Measurements from ENCODE around the gene NDST1.

The NDST1 gene

GRCh38 chr5:150505816-150506215 lies 2.1 kb upstream of the NDST1 start:
- H3K27me3 ChIP-seq (replicated peaks in 2 of 5; ENCODE audit: control insufficient read depth in 4 of 5, insufficient read depth in 5 of 5, low read length in 4 of 5), result no peaks in the 10 kb centered on the region
- no peak overlapping the region for H3K27ac ChIP-seq (ENCODE audit: insufficient read depth in 1 of 2, low read depth in 1 of 2, low read length in 2 of 2, poor library complexity in 1 of 2, severe bottlenecking in 2 of 2)
- peaks cover 0 to 21% (median 8%) of the 10 kb centered on the region in 4 experiments for H3K4me1 ChIP-seq (ENCODE audit: control extremely low read depth in 1 of 4, control insufficient read depth in 4 of 4, insufficient read depth in 4 of 4, low read length in 3 of 4)
- peaks cover 0 to 21% (median 0%) of the 10 kb centered on the region in 4 experiments for H3K36me3 ChIP-seq (ENCODE audit: control insufficient read depth in 4 of 4, insufficient read depth in 4 of 4, low read length in 3 of 4)
- DNase-seq, result no peak
- ChIA-PET POLR2A (no interaction called here), CTCF (interaction anchor here (0.8 to 2.9 kb wide), 4 partner anchors 7 to 18 kb away, joined by 3 to 10 read pairs (median 5); no protein-coding TSS in a partner anchor)
- no peak overlapping the region for H3K4me3 ChIP-seq (ENCODE audit: control insufficient read depth in 1 of 7, extremely low read depth in 1 of 7, insufficient read depth in 4 of 7, low read depth in 2 of 7, low read length in 6 of 7)
- WGBS (ENCODE audit: insufficient coverage), result 98% methylated on average over 8 of the region's 8 CpGs
- H3K9me3 ChIP-seq (ENCODE audit: control extremely low read depth in 1 of 5, control insufficient read depth in 4 of 5, insufficient read depth in 2 of 5, low read depth in 1 of 5, low read length in 4 of 5), result no peaks in the 10 kb centered on the region

GRCh38 chr5:150506571-150507473 lies 1.1 kb upstream of the NDST1 start:
- H3K27ac ChIP-seq (ENCODE audit: insufficient read depth in 1 of 2, low read depth in 1 of 2, low read length in 2 of 2, poor library complexity in 1 of 2, severe bottlenecking in 2 of 2), result no peak overlapping the region
- WGBS (ENCODE audit: insufficient coverage), result 95% methylated on average over 8 of the region's 11 CpGs
- H3K27me3 ChIP-seq (replicated peaks in 2 of 5; ENCODE audit: control insufficient read depth in 4 of 5, insufficient read depth in 5 of 5, low read length in 4 of 5), result no peaks in the 10 kb centered on the region
- no peak overlapping the region for H3K4me3 ChIP-seq (ENCODE audit: control insufficient read depth in 1 of 7, extremely low read depth in 1 of 7, insufficient read depth in 4 of 7, low read depth in 2 of 7, low read length in 6 of 7)
- H3K4me1 ChIP-seq (ENCODE audit: control extremely low read depth in 1 of 4, control insufficient read depth in 4 of 4, insufficient read depth in 4 of 4, low read length in 3 of 4), result peaks cover 0 to 21% (median 8%) of the 10 kb centered on the region in 4 experiments
- H3K36me3 ChIP-seq (ENCODE audit: control insufficient read depth in 4 of 4, insufficient read depth in 4 of 4, low read length in 3 of 4), result peaks cover 0 to 20% (median 0%) of the 10 kb centered on the region in 4 experiments
- ChIA-PET CTCF (interaction anchor here (0.6 to 5.9 kb wide), 7 partner anchors 8 to 620 kb away, joined by 3 to 37 read pairs (median 3); no protein-coding TSS in a partner anchor), POLR2A (no interaction called here)
- no peak for DNase-seq
- no peaks in the 10 kb centered on the region for H3K9me3 ChIP-seq (ENCODE audit: control extremely low read depth in 1 of 5, control insufficient read depth in 4 of 5, insufficient read depth in 2 of 5, low read depth in 1 of 5, low read length in 4 of 5)

- Histone ChIP-seq H3K36me3 (ENCODE audit: control insufficient read depth in 4 of 4, insufficient read depth in 4 of 4, low read length in 3 of 4) (peaks cover 0 to 20% (median 0%) of the 10 kb centered on the region in 4 experiments), H3K4me1 (ENCODE audit: control extremely low read depth in 1 of 4, control insufficient read depth in 4 of 4, insufficient read depth in 4 of 4, low read length in 3 of 4) (peaks cover 0 to 19% (median 6%) of the 10 kb centered on the region in 4 experiments), H3K4me3 (ENCODE audit: control insufficient read depth in 1 of 7, extremely low read depth in 1 of 7, insufficient read depth in 4 of 7, low read depth in 2 of 7, low read length in 6 of 7) (no peak overlapping the region), H3K27me3 (replicated peaks in 2 of 5; ENCODE audit: control insufficient read depth in 4 of 5, insufficient read depth in 5 of 5, low read length in 4 of 5) (no peaks in the 10 kb centered on the region), H3K27ac (ENCODE audit: insufficient read depth in 1 of 2, low read depth in 1 of 2, low read length in 2 of 2, poor library complexity in 1 of 2, severe bottlenecking in 2 of 2) (no peak overlapping the region), H3K9me3 (ENCODE audit: control extremely low read depth in 1 of 5, control insufficient read depth in 4 of 5, insufficient read depth in 2 of 5, low read depth in 1 of 5, low read length in 4 of 5) (no peaks in the 10 kb centered on the region)
- DNase-seq, result no peak
- POLR2A ChIA-PET, result no interaction called here
- 80% methylated on average over 2 of the region's 2 CpGs for WGBS (ENCODE audit: insufficient coverage)
- CTCF ChIA-PET, result interaction anchor here (0.8 to 5.9 kb wide), 3 partner anchors 10 to 15 kb away, joined by 3 to 37 read pairs (median 4); no protein-coding TSS in a partner anchor
These were observed 328 bp downstream of the NDST1 start for GRCh38 chr5:150508277-150508640.

GRCh38 chr5:150508828-150509227 lies 897 bp downstream of the NDST1 start:
- Histone ChIP-seq H3K4me1 (ENCODE audit: control extremely low read depth in 1 of 4, control insufficient read depth in 4 of 4, insufficient read depth in 4 of 4, low read length in 3 of 4) (peaks cover 0 to 19% (median 6%) of the 10 kb centered on the region in 4 experiments), H3K9me3 (ENCODE audit: control extremely low read depth in 1 of 5, control insufficient read depth in 4 of 5, insufficient read depth in 2 of 5, low read depth in 1 of 5, low read length in 4 of 5) (no peaks in the 10 kb centered on the region), H3K27ac (ENCODE audit: insufficient read depth in 1 of 2, low read depth in 1 of 2, low read length in 2 of 2, poor library complexity in 1 of 2, severe bottlenecking in 2 of 2) (no peak overlapping the region), H3K36me3 (ENCODE audit: control insufficient read depth in 4 of 4, insufficient read depth in 4 of 4, low read length in 3 of 4) (peaks cover 0 to 20% (median 0%) of the 10 kb centered on the region in 4 experiments), H3K27me3 (replicated peaks in 2 of 5; ENCODE audit: control insufficient read depth in 4 of 5, insufficient read depth in 5 of 5, low read length in 4 of 5) (no peaks in the 10 kb centered on the region), H3K4me3 (ENCODE audit: control insufficient read depth in 1 of 7, extremely low read depth in 1 of 7, insufficient read depth in 4 of 7, low read depth in 2 of 7, low read length in 6 of 7) (no peak overlapping the region)
- POLR2A ChIA-PET, result no interaction called here
- DNase-seq, result no peak
- CTCF ChIA-PET, result interaction anchor here (0.7 to 5.9 kb wide), 4 partner anchors 9 to 50 kb away, joined by 3 to 37 read pairs (median 4); no protein-coding TSS in a partner anchor
- WGBS (ENCODE audit: insufficient coverage), result 60% methylated on average over 3 of the region's 4 CpGs

- no peaks in the 10 kb centered on the region for H3K27me3 ChIP-seq (replicated peaks in 2 of 5; ENCODE audit: control insufficient read depth in 4 of 5, insufficient read depth in 5 of 5, low read length in 4 of 5)
- H3K4me1 ChIP-seq (ENCODE audit: control extremely low read depth in 1 of 4, control insufficient read depth in 4 of 4, insufficient read depth in 4 of 4, low read length in 3 of 4), result peaks cover 0 to 23% (median 7%) of the 10 kb centered on the region in 4 experiments
- H3K36me3 ChIP-seq (ENCODE audit: control insufficient read depth in 4 of 4, insufficient read depth in 4 of 4, low read length in 3 of 4), result peaks cover 0 to 12% (median 0%) of the 10 kb centered on the region in 4 experiments
- no peak overlapping the region for H3K27ac ChIP-seq (ENCODE audit: insufficient read depth in 1 of 2, low read depth in 1 of 2, low read length in 2 of 2, poor library complexity in 1 of 2, severe bottlenecking in 2 of 2)
- no peak for DNase-seq
- no peaks in the 10 kb centered on the region for H3K9me3 ChIP-seq (ENCODE audit: control extremely low read depth in 1 of 5, control insufficient read depth in 4 of 5, insufficient read depth in 2 of 5, low read depth in 1 of 5, low read length in 4 of 5)
- ChIA-PET POLR2A (no interaction called here), CTCF (interaction anchor here (1.1 to 5.9 kb wide), 6 partner anchors 13 to 49 kb away, joined by 3 to 37 read pairs (median 6); no protein-coding TSS in a partner anchor)
- no peak overlapping the region for H3K4me3 ChIP-seq (ENCODE audit: control insufficient read depth in 1 of 7, extremely low read depth in 1 of 7, insufficient read depth in 4 of 7, low read depth in 2 of 7, low read length in 6 of 7)
- 98% methylated on average over 5 of the region's 7 CpGs for whole genome bisulfite sequencing (ENCODE audit: insufficient coverage)
These were observed 2.1 kb downstream of the NDST1 start for GRCh38 chr5:150509992-150510391.

GRCh38 chr5:150510460-150511263 lies 2.7 kb downstream of the NDST1 start:
- no peak for DNase-seq
- Histone ChIP-seq H3K4me1 (ENCODE audit: control extremely low read depth in 1 of 4, control insufficient read depth in 4 of 4, insufficient read depth in 4 of 4, low read length in 3 of 4) (peaks cover 0 to 29% (median 7%) of the 10 kb centered on the region in 4 experiments), H3K4me3 (ENCODE audit: control insufficient read depth in 1 of 7, extremely low read depth in 1 of 7, insufficient read depth in 4 of 7, low read depth in 2 of 7, low read length in 6 of 7) (no peak overlapping the region), H3K27ac (ENCODE audit: insufficient read depth in 1 of 2, low read depth in 1 of 2, low read length in 2 of 2, poor library complexity in 1 of 2, severe bottlenecking in 2 of 2) (no peak overlapping the region), H3K27me3 (replicated peaks in 2 of 5; ENCODE audit: control insufficient read depth in 4 of 5, insufficient read depth in 5 of 5, low read length in 4 of 5) (no peaks in the 10 kb centered on the region), H3K9me3 (ENCODE audit: control extremely low read depth in 1 of 5, control insufficient read depth in 4 of 5, insufficient read depth in 2 of 5, low read depth in 1 of 5, low read length in 4 of 5) (no peaks in the 10 kb centered on the region), H3K36me3 (ENCODE audit: control insufficient read depth in 4 of 4, insufficient read depth in 4 of 4, low read length in 3 of 4) (peaks cover 0 to 8% (median 0%) of the 10 kb centered on the region in 4 experiments)
- CTCF ChIA-PET, result interaction anchor here (1.1 to 5.9 kb wide), 5 partner anchors 13 to 26 kb away, joined by 3 to 37 read pairs (median 7); no protein-coding TSS in a partner anchor
- 97% methylated on average over 11 of the region's 12 CpGs for WGBS (ENCODE audit: insufficient coverage)
- POLR2A ChIA-PET, result no interaction called here

Measured in common myeloid progenitor, CD34-positive (primary cell).